HG02798 (cell line): ENCODE data around the gene IGSF22.

Experiments used
- ATAC-seq: cut with Tn5 transposase; IDR thresholded peaks from one replicate; pipeline ENCODE4 v1.9.1; 2021; ENCODE audit warnings: mild to moderate bottlenecking; ENCODE audit not compliant: unreplicated experiment, poor library complexity

IGSF22 gene

GRCh38 chr11:18745251-18745650 is 19.3 kb upstream of the IGSF22 start:
- ATAC-seq, result no peak

GRCh38 chr11:18743900-18744514 is 18.0 kb upstream of the IGSF22 start:
- ATAC-seq, result no peak

DNA sequence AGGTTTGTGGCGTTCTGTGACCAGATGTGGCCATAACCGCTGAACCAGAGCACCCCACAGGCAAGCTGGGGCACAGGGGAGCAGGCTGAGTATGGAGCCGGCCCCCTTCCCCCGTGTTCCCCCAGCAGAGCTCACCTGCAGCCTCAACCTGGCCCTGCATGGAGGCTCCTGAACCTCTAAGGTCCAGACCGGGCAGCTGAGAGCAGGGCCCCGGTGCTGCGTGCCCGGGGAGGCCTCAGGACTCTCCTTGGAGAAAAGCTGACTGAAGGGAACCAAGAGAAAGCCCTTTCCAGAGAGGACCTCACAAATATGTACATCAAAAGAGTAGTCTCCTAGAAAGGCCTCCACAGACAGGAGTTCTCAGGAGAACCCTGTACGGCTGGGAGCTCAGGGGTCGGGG is 17.4 kb upstream of the IGSF22 start:
- no peak for ATAC-seq

DNA sequence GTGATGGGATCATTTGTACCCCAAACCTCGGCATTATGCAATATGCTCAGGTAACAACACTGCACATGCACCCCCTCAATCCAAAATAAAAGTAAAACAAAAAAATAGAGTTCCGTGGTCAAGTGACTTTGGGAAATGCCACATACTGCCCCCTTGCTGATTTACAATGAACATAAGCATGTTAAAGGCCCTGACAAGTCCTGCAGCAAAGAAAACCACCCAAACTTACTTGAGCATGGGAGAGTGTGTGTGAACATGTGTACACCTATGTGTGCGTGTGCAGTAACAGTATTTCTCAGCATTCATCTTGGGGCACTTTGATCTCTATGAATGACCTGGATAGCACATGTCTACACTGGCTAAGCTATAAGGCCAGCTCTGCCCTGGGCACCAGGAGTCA is 15.8 kb upstream of the IGSF22 start:
- ATAC-seq, result no peak

DNA sequence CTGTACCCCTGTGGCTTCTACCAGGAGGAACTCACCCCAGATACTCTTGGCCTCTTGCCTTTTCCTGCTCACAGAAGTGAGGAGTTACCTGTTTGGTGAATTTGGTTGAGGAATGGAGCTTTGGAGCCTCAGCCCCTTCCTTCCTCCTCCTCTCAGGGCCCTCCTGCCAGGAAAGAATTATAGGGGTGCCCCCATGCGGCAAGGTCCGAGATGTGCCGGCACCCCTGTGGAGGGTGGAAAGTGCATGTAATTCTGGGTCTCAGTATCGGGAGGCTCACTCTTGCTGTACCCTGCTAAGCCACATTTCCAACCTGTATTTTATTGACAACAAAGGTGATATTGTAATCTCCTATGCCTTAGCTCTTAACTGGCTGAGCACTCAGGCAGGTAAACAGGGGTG is 13.7 kb upstream of the IGSF22 start:
- no peak for ATAC-seq

DNA sequence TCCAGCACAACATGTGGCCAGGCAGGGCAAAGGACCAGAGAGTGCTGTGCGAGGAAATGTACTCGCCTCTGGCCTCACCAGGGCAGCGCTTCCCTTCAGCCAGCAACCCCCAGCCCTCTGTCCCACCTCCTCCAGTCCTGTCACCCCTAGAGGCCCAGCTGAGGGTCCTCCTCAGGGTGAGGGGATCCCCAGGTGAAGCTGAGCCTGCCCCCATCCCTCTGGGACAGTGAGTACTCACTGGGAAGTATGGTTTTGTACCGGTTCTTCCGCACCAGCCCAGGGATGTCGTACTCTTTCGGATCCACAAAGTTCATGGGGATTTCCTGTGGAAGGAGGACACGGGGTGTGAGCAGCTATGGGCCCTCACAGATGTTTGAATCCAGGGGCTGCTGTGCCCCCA is 11.7 kb upstream of the IGSF22 start:
- no peak for ATAC-seq

GRCh38 chr11:18736590-18737148 is 10.7 kb upstream of the IGSF22 start:
- ATAC-seq, result no peak

DNA sequence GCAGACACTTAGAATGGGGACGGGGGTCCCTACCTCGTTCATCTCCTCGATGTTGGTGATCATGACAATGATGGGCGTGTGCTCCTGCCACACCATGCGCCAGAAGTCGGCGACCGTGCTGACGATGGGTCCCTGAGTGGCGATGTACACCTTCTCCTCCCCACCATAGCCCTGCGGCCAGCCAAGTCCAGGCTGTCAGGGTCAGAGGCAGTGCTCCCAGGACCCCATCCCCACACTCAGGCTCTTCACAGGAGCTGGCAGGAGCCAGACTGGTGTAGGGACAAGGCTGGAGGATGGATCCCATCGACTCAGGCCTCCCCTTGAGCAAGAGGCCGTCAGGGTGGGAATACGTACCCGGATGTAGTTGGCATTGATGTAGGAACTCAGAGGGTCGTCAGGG is 7.2 kb upstream of the IGSF22 start:
- no peak for ATAC-seq

GRCh38 chr11:18731949-18732821 is 6.2 kb upstream of the IGSF22 start:
- ATAC-seq, result peak; percentile 75

GRCh38 chr11:18731441-18731840 is 5.5 kb upstream of the IGSF22 start:
- peak; percentile 10 for ATAC-seq

GRCh38 chr11:18730020-18730419 is 4.0 kb upstream of the IGSF22 start:
- ATAC-seq, result no peak

- no peak for ATAC-seq
Observed at GRCh38 chr11:18729426-18729825, 3.4 kb upstream of the IGSF22 start.

DNA sequence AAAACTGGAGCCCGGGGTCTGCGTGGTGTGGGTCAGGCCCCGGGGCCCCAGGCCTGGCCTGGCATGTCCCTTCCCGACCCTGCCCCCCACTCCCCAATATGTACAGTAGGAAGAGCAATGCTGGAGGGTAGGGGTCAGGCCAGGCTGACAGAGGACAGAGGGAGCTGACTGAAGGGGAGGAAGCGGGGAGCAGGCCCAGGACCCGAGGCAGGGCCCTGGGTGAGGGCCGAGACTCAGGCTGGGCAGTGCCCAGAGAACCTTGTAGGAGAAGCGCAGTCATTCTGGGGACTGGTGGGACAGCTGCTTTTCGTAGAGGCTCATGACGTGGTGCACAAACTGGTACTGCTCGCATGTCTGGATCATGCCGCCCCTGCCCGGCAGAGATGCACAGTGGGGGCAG is 2.7 kb upstream of the IGSF22 start:
- ATAC-seq, result no peak

GRCh38 chr11:18727479-18728236 is 1.7 kb upstream of the IGSF22 start:
- ATAC-seq, result peak; percentile 57

DNA sequence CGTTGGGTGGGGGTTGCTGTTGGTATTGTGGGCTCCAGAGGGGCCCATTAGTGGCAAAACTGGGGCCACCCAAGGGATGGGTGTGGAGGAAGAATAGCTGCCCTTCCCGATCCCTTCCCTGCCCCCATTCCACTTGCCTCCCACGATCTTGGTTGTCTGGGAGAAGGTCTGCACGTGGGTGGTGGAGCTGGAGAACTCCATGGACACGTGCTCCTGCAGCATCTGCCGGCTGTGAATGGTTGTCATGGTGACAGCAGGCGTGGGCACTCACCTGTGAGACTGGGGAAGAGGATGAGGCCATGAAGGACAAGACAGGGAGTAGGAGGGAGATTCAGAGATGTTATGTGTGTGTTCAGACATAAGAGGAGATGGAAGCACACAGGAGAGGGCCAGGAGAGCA is 2.0 kb downstream of the IGSF22 start:
- ATAC-seq, result no peak

- ATAC-seq, result no peak
Observed at GRCh38 chr11:18722293-18722637, 3.7 kb downstream of the IGSF22 start.

GRCh38 chr11:18721561-18722292 is 4.3 kb downstream of the IGSF22 start:
- peak; percentile 68 for ATAC-seq

GRCh38 chr11:18720808-18721560 is 5.0 kb downstream of the IGSF22 start:
- ATAC-seq, result peak; percentile 91

DNA sequence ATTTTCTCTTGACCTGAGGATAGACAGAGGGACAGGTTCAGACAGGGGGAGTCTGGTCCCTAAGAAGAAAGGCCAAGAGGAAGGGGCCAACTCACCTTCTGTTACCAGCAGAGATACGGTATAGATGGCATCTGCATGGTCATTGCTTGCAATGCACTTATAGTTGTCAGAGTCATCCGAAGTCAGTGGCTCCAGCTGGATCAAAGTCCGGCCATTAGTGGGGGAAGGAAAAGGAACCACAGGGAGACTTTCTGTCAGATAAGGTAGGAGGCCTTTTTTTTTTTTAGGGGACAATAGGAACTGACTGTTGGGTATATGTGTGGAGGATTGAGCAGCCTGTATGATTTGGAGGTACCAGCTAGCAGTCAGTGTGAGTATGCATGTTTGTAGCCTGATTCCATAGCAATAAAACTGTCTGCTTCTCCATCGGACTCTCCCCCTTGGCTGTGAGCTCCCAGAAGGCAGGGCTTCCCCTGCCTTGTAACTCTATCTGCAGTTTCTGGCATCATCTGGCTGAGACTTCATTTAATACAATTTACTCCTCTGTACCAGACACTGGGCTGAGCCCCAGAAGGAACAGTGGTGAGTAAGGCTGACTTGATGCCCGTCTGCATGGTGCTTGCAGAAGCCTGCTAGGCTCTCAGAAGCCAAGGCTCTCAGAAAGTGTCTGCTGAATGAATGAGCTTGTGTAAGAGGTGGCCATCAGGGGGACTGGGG is 5.7 kb downstream of the IGSF22 start:
- ATAC-seq, result no peak
